ENCODE results near the gene RGS9.
A peak's percentile ranks its signal among the peaks of the same experiment; 100 is the strongest.
"Not testable (repeated sequence)": the region's sequence is repeated elsewhere in the genome, so short reads cannot be mapped to it uniquely, and the experiment has no call there.

RGS9 gene

GRCh38 chr17:65185062-65185461 is 47.9 kb downstream of the RGS9 start:
- no peak for DNase-seq

DNA sequence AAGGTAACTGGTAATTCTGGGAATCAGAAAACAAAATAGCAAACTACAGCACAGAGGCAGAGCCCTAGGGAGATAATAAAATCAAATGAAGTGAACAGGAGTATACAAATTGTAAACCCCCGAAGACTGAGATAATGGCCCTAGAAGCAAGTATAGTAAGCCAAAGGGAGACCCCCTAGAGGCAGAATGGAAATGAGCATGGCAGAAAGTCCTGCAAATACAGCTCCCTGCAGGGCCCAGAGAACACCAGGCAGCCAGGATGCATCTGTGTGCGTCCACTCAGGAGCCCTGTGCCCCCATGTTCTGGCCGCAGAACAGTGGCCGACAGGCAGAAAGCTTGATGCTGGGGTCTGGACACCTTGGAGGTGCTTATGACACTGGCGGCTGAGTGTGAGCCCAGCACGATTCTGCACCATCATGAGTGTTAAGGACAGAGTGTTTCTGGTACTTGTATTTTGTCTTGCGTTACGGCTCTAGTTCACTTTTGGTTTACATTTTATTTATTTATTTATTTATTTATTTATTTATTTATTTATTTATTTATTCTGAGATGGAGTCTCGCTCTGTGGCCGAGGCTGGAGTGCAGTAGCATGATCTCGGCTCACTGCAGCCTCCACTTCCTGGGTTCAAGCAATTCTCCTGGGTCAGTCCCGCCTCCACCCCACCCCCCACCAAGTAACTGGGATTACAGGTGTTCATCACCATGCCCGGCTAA is 48.7 kb downstream of the RGS9 start:
- no peak for DNase-seq

DNA sequence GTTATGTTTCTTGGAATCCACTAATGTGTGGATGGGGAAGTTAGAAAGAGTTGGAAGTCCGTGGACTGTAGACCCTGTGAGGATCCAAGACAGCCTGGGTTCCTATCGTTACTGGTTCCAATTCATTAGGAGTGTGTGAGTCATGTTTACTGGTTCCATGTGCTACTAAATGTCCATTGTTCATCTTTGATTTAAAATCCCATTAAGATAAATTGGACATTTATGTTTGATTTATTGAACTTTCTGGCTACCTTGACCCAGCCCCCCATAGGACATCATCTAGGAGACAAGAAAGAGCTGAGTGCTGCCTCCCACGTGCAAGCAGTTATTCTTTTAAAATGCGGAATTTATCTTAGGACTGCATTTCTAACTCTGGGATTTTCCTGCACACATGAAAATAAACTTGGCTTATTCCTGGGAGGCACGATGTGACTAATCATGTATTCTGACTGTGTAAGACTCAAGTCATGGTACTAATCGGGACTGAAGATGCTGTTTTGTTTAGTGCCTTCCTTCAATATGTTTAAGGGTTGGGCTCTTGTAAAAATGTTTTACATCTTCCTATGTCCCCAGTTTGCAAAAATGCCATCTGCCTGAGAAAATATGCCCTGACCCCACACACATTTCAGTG is 53.4 kb downstream of the RGS9 start:
- no peak for DNase-seq

DNA sequence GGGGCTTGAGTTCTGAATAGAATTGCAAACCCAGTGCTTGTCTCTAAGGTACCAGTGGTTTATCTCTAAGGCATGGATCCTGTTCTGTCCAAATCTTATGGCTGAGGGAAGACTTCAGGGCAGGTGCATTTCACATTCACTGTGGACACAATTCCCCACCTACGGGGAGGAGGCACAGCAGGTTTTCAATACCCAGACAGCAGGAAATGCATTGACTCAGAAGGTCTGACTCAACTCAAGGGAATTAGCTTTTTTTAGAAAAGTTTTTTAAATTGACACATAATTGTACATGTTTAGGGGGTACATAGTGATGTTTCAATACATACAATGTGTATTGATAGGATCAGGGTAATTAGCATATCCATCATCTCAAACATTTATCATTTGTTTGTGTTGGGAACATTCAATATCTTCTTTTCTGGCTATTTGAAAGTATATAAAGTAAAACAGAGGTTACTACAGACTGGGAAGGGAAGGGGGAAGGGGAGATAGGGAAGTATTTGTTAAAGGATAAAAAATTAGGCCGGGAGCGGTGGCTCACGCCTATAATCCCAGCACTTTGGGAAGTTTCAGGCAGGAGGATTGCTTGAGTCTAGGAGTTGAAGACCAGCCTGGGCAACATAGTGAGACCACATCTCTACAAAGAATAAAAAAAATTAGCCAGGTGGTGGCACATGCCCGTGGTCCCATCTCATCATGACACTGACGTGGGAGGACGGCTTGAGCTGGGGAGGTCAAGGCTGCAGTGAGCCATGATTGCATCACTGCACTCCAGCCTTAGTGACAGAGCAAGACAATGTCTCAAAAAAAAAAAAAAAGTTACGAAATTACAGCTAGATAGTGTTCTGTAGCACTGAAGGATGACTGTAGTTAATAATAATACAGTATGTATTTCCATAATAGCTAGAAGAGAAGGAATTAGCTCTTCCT is 54.9 kb downstream of the RGS9 start:
- DNase-seq, result no peak

DNA sequence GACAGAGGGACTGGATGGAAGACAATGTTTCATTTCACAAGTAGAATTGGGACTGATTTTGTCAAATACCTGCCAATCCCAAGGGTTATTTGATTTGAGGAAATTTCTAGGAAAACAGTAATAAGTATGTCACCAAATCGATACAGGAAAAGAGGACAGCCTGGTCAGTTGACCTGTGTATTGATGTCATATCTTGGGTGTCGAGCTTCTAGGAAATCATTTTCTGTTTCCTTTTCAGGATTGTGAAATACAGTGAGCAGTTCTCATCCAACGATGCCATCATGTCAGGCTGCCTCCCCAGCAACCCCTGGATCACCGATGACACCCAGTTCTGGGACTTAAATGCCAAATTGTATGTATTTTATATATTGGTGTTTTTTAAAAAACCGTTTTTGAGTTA is 56.1 kb downstream of the RGS9 start:
- DNase-seq, result no peak

- DNase-seq, result no peak
Observed at GRCh38 chr17:65193716-65194293, 56.6 kb downstream of the RGS9 start.

DNA sequence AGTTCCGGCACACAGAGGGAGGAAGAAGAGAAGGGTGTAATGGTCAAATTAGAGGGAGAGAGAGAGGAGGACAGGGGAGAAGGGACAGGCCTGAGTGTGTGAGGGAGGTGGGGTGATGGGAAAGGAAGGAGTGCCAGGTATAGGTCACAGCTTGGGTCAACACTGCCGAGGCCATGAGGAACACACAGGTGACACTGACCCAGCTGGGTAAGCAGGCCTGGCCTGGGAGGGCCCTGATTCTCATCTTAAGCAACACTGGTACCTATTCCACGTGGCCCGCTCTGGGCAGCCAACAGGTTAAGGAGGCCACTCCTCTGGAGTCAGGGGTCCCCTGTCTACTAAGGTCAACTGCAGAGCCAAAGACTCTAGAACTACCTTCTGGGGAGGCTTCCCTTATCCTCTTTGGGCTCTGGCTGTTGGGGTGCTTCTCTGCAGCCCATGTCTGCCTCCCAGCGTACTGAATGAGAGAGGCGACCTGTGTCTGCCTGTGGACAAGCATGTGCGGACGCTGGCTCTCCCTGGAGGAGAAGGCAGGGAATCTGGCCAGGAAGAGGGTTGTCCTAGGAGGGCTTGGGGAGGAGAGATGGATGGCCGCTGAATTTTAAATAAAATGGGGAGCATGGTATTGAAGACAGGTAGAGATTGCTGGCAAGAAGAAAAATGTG is 57.6 kb downstream of the RGS9 start:
- DNase-seq, result no peak

DNA sequence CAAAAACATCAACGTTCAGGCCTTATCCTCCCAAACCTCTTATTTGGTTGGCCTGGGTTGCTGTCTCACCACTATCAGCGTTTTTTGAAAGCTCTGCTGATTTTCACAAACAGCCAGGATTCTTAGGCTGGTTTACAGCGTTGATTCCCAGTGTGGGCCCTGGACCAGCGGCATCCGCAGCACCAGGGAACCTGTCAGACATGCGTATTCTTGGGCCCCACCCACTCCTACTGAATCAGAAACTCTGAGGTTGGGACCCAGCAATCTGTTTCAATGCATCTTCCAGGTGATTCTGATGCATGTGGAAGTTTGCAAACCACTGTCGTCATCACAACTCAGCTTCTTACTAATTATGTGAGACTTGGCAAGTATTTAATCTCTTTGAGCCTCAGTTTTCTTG is 58.5 kb downstream of the RGS9 start:
- DNase-seq, result no peak

GRCh38 chr17:65196617-65197016 is 59.4 kb downstream of the RGS9 start:
- no peak for DNase-seq

- no peak for DNase-seq
Observed at GRCh38 chr17:65197201-65197600, 60.0 kb downstream of the RGS9 start.

GRCh38 chr17:65198653-65199382 is 61.6 kb downstream of the RGS9 start:
- DNase-seq, result peak; percentile 25

- no peak for DNase-seq
Observed at GRCh38 chr17:65201331-65201730, 64.2 kb downstream of the RGS9 start.

DNA sequence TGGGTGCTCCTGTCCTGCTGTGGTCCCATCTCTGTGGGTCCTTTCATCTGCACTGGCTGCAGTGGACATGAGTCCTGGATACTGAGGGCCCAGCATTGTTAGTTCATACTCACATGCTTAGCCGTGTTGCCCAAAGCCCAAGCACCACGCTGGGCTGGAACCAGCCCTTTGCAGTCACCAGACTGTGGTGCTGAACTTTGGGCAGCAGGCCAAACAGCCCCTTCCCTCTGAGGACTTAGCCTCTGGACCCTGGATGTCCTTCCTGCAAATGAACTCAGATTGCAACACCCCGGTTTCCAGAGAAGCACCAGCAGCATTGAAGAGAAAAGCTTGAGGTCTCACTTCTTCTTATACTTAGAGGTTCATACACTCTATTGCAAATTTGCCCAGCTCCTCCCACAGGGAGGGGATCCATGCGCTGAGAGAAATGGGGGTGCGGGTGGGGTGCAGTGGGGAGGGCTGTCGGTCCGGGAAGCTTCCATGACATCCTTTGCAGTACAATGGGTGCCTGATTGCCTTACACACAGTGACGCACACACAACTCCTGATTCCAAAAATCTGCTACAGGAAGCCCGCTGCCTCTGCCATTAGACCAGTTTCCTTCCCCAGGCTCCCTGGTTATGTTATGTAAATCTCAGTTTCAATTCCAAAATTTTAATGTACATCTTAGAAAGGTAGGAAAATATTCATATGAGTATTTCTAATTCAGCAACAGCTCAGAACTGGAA is 65.8 kb downstream of the RGS9 start:
- no peak for DNase-seq

DNA sequence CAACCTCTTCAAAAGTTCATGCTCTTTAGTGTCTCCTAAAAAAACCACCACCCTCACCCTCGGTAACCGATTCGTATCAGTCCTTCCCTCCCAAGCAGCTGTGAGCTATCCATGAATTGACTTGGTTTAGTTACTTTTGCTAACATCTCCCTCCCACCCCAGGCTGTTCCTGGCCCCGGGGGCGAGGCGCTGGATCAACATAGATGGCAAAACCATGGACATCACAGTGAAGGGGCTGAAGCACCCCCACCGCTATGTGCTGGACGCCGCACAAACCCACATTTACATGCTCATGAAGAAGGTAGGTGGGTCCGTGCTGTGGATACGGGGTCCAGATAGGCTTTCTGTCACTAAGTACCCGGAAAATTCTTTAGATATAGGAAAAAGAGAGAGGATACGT is 66.8 kb downstream of the RGS9 start:
- DNase-seq, result no peak

DNA sequence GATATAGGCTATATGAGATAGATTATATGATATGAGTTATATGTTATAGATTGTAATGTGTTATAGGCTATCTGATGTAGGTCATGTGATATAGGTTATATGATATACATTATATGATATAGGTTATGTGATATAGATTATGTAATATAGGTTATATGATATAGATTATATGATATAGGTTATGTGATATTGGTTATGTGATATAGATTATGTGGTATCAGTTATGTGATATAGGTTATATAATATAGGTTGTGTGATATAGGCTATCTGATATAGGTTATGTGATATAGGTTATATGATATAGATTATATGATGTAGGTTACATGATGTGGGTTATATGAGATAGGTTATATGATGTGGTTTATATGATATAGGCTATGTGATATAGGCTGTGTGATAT is 68.5 kb downstream of the RGS9 start:
- DNase-seq, result no peak

DNA sequence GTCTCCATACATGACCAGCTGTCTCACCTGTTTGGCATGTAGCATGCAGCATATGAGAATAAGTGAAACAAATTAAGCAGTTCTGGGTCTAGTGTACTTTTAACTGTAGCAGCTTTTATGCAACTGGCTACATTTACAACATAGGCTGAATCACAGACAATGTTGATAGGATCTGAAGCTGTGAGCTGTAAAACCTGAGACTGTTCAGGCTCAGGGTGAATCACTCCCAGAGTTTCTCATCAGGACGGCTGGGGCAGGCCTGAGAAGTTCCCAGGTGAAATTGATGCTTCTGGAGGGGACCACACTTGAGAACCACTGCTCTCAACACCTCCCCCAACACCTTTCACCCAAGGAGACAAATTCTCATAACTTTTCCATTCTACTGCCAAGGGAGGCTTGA is 70.3 kb downstream of the RGS9 start:
- not testable (repeated sequence) for DNase-seq

GRCh38 chr17:65208717-65209116 is 71.5 kb downstream of the RGS9 start:
- DNase-seq, result no peak

GRCh38 chr17:65218261-65218660 is 81.1 kb downstream of the RGS9 start:
- DNase-seq, result no peak

DNA sequence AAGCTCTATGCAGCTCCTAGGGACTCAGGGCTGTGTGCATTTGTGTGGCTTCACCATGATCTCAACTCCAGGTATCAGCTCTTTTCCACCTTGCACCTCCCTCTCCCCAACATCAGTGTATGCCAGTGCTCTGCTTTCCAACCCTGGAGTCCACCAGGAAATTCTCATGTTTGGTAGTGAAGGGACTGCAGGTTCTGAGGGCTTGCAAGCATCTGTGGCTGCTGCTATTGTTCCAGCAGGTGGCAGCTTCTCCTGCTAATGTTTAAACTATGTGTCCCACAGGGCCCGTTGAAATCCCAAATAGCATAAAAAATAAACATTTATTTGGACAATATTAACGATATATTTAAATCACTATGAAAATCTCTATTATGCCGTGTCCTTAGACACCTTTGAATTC is 82.0 kb downstream of the RGS9 start:
- DNase-seq, result no peak

GRCh38 chr17:65219707-65220106 is 82.5 kb downstream of the RGS9 start:
- DNase-seq, result no peak

- no peak for DNase-seq
Observed at GRCh38 chr17:65220732-65221131, 83.6 kb downstream of the RGS9 start.

All from activated T-cell treated with anti-CD3 and anti-CD28 coated beads, Interleukin-2, amount 50 U/mL, for 1 hour (primary cell).